Heart left ventricle (tissue), 16 donors: Measurements from ENCODE around the gene ABCA10. TPM values are rescaled to one million over a fixed set of nuclear protein-coding genes. Genes with fewer than 3 reads are reported as not detected.
A peak's percentile ranks its signal among the peaks of the same experiment; 100 is the strongest.

ENCODE experiments used
- ATAC-seq, 4 donors: fragments of 200-7000 bp; cut with Tn5 transposase; one replicate each; pipeline ENCODE4 v1.9.1; 2020 to 2022; ENCODE audit warnings: moderate library complexity in 4 of 4, mild to moderate bottlenecking in 3 of 4, moderate number of reproducible peaks in 1 of 4
- DNase-seq, 5 donors: peaks; one replicate each; pipeline ENCODE4 v3.0.0-alpha.2; 2020
- H3K27ac ChIP-seq, 12 donors: fragments of 200-600 bp; sonication (generic) in 4 of 12; one replicate each; pipeline versions ENCODE4 v1.5.0 to v1.8.0; 2016 to 2022; ENCODE audit warnings: mild to moderate bottlenecking in 2 of 12
- H3K27me3 ChIP-seq, 9 donors: fragments of 200-600 bp; sonication (generic) in 2 of 9; one replicate each; pipeline versions ENCODE4 v1.5.1 to v1.8.0; 2016 to 2022; ENCODE audit warnings: mild to moderate bottlenecking in 3 of 9
- H3K36me3 ChIP-seq, 9 donors: fragments of 200-600 bp; sonication (generic) in 2 of 9; one replicate each; pipeline versions ENCODE4 v1.5.0 to v1.8.0; 2018 to 2022; ENCODE audit warnings: mild to moderate bottlenecking in 2 of 9
- H3K4me1 ChIP-seq, 12 donors: fragments of 200-600 bp; sonication (generic) in 4 of 12; one replicate each; pipeline versions ENCODE4 v1.5.0 to v1.8.0; 2016 to 2022; ENCODE audit warnings: mild to moderate bottlenecking in 3 of 12
- H3K4me3 ChIP-seq, 12 donors: fragments of 200-600 bp; sonication (generic) in 4 of 12; one replicate each; pipeline versions ENCODE4 v1.5.0 to v1.8.0; 2017 to 2022; ENCODE audit warnings: mild to moderate bottlenecking in 9 of 12, moderate library complexity in 4 of 12
- H3K9me3 ChIP-seq, 12 donors: fragments of 200-600 bp; sonication (generic) in 4 of 12; one replicate each; pipeline versions ENCODE4 v1.5.0 to v1.8.0; 2016 to 2022; ENCODE audit warnings: mild to moderate bottlenecking in 1 of 12
- POLR2A ChIP-seq, 2 donors: fragments of 450-650 bp; IDR thresholded peaks; one replicate each; pipeline ENCODE4 v1.6.1; 2017; ENCODE audit warnings: antibody characterized with exemption in 2 of 2, mild to moderate bottlenecking in 2 of 2, moderate library complexity in 2 of 2
- WGBS, 4 donors: extraction: QIAGEN DNeasy Blood & Tissue Kit in 2 of 4; methylation state at CpG; one replicate each; pipeline versions ENCODE4 v1.1.5 to v1.1.7; 2013 to 2018; 5-methylcytosine and 5-hydroxymethylcytosine counted together
- intact Hi-C, 10 donors: fragments of 100-400 bp; cut with DNase I; formaldehyde crosslinking; loops; one replicate each; pipeline versions ENCODE4 v1.11.1 to v1.14.2; 2022
- polyA plus RNA-seq, 2 donors: library from polyadenylated mRNA; stranded (reverse); fragments of 200-250 nt; gene quantifications; one replicate each; pipeline ENCODE4 v1.2.3, GENCODE V29; 2013
- total RNA-seq, 9 donors: library from RNA; depleted of rRNA in 2 of 9; stranded (reverse); fragments of >200 nt in 2 of 9; fragmentation: NEBNext Ultra II Directional in 3 of 9; extraction: Animal tissue kit (Norgen Biotek cat#: 25700) in 3 of 9; gene quantifications; one replicate each; pipeline versions ENCODE4 v1.1.0 to v1.2.4, GENCODE V29; 2016 to 2023
- TF ChIP-seq, protein P1 (sequence below), 12 donors: fragments of 200-600 bp; sonication (generic) in 4 of 12; IDR thresholded peaks; one replicate each; pipeline versions ENCODE4 v1.5.0 to v1.8.0; 2018 to 2022; ENCODE audit warnings: antibody characterized with exemption in 12 of 12, mild to moderate bottlenecking in 5 of 12
- donor health status: ischemic (EF 13 %, LVEDD 7.1; RV severe dilation, severe dysfunction).
- donor health status: healthy with polysubstance abuse.
- donor health status: DM: no; HTN: yes; CAD: no.
- donor health status: DM: no; HTN: no; CAD: no.
- donor health status: ischemic (EF 25% LVEDD 6.9; RV normal size, moderate dysfunction).
- donor health status: ischemic (EF 25% LVEDD 5.7; RV mildly dilated, moderate dysfunction).
- donor health status: healthy.
- donor health status: DM: yes; HTN: yes; CAD: no.
- donor health status: ischemic (EF 35%, LVEDD 5.7; RV mildly dilated, moderate dysfunction).
- donor health status: nonischemic (EF 11% LVEDD 7.7; RV severe dilation, severe dysfunction).
- donor health status: DM: yes; HTN: yes; CAD: no.
- donor health status: PGD.
- donor health status: ischemic (EF 29% LVEDD 5.4; RV normal size, mild dysfunction).
- donor health status: nonischemic (EF 23%, LVEDD 6.1; RV moderate dilation, normal function).

Gene ABCA10
- total and polyA plus RNA-seq, 11 donors = 0.58 to 13.8 (median 2.0) TPM

DNA sequence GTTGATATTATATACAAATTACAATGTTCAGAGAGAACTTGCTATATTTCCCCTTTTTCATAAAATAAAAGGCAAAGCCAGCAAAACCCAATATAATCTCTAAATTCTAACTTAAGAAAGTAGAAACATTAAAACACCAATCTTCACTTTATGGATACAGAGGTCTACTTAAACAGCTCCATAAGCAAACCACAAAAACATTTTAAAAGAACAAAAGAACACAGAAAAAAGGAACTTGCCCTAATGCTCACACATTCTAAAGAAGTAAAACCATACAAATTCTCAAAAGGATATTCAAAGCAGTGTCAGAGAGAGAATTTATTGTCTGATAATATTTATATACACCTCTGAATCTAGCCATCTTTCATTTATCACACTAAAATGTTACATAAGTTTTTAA, 606 bp downstream of the ABCA10 start:
- no peak for TF ChIP-seq POLR2A (IDR thresholded peaks at IDR 0.05)
- Histone ChIP-seq H3K9me3 (peaks cover 0 to 27% (median 3%) of the 10 kb centered on the region in 12 donors), H3K4me3 (peak overlapping the region in 10 of 12 donors; percentile 27 to 54 (median 38)), H3K27me3 (no peaks in the 10 kb centered on the region), H3K4me1 (peaks cover 0 to 10% (median 0%) of the 10 kb centered on the region in 12 donors), H3K27ac (peak overlapping the region in 11 of 12 donors; percentile 19 to 73 (median 45)), H3K36me3 (no peaks in the 10 kb centered on the region)
- DNase-seq (no peak), ATAC-seq (no peak)
- intact Hi-C loops = no loop called here

GRCh38 chr17:69227541-69227940, 1.1 kb downstream of the ABCA10 start:
- TF ChIP-seq, protein P1, sequence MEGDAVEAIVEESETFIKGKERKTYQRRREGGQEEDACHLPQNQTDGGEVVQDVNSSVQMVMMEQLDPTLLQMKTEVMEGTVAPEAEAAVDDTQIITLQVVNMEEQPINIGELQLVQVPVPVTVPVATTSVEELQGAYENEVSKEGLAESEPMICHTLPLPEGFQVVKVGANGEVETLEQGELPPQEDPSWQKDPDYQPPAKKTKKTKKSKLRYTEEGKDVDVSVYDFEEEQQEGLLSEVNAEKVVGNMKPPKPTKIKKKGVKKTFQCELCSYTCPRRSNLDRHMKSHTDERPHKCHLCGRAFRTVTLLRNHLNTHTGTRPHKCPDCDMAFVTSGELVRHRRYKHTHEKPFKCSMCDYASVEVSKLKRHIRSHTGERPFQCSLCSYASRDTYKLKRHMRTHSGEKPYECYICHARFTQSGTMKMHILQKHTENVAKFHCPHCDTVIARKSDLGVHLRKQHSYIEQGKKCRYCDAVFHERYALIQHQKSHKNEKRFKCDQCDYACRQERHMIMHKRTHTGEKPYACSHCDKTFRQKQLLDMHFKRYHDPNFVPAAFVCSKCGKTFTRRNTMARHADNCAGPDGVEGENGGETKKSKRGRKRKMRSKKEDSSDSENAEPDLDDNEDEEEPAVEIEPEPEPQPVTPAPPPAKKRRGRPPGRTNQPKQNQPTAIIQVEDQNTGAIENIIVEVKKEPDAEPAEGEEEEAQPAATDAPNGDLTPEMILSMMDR (IDR thresholded peaks at IDR 0.05) = no peak
- TF ChIP-seq POLR2A (IDR thresholded peaks at IDR 0.05) = no peak
- 67 to 73% (median 70%) methylated on average over 2 of the region's 2 CpGs for WGBS, 4 donors
- peak overlapping the region in 10 of 12 donors; percentile 27 to 54 (median 38) for H3K4me3 ChIP-seq
- peaks cover 0 to 2% (median 0%) of the 10 kb centered on the region in 9 donors for H3K36me3 ChIP-seq
- H3K27ac ChIP-seq = peak overlapping the region in 10 of 12 donors; percentile 0 to 73 (median 48)
- no peak for ATAC-seq
- intact Hi-C loops = no loop called here
- DNase-seq = no peak
- H3K27me3 ChIP-seq = no peaks in the 10 kb centered on the region
- H3K4me1 ChIP-seq = peaks cover 0 to 10% (median 0%) of the 10 kb centered on the region in 12 donors
- H3K9me3 ChIP-seq = peaks cover 0 to 22% (median under 1%) of the 10 kb centered on the region in 12 donors

GRCh38 chr17:69223809-69224208, 4.8 kb downstream of the ABCA10 start:
- ATAC-seq (peak in 2 of 4 donors; percentile 34), DNase-seq (no peak)
- no peak for TF ChIP-seq POLR2A (IDR thresholded peaks at IDR 0.05)
- TF ChIP-seq, protein P1 (IDR thresholded peaks at IDR 0.05) = no peak
- 74 to 80% (median 76%) methylated on average over 3 of the region's 3 CpGs for WGBS, 4 donors
- Histone ChIP-seq H3K4me3 (peak overlapping the region in 5 of 12 donors; percentile 10 to 54 (median 47)), H3K27me3 (no peaks in the 10 kb centered on the region), H3K4me1 (peaks cover 0 to 10% (median 0%) of the 10 kb centered on the region in 12 donors), H3K27ac (peak overlapping the region in 7 of 12 donors; percentile 7 to 33 (median 27)), H3K36me3 (peaks cover 0 to 36% (median 0%) of the 10 kb centered on the region in 9 donors), H3K9me3 (no peaks in the 10 kb centered on the region)
- intact Hi-C loops = no loop called here

- no peak overlapping the region for H3K27ac ChIP-seq
- H3K36me3 ChIP-seq = peaks cover 0 to 46% (median 0%) of the 10 kb centered on the region in 9 donors
- intact Hi-C loops = no loop called here
- H3K9me3 ChIP-seq = no peaks in the 10 kb centered on the region
- H3K4me3 ChIP-seq = peak overlapping the region in 1 of 12 donors; percentile 48
- ATAC-seq (no peak), DNase-seq (no peak)
- TF ChIP-seq POLR2A (IDR thresholded peaks at IDR 0.05) = no peak
- TF ChIP-seq, protein P1 (IDR thresholded peaks at IDR 0.05) = no peak
- H3K4me1 ChIP-seq = peaks cover 0 to 3% (median 0%) of the 10 kb centered on the region in 12 donors
- no peaks in the 10 kb centered on the region for H3K27me3 ChIP-seq
These were observed 5.8 kb downstream of the ABCA10 start for GRCh38 chr17:69222707-69223258.
